HG03457 (cell line): ENCODE measurements around the gene PKNOX2.

ENCODE experiments used
- ATAC-seq: cut with Tn5 transposase; IDR thresholded peaks from one replicate; pipeline ENCODE4 v1.9.1; 2021; ENCODE audit warnings: moderate number of reproducible peaks; ENCODE audit not compliant: unreplicated experiment

Gene PKNOX2

DNA sequence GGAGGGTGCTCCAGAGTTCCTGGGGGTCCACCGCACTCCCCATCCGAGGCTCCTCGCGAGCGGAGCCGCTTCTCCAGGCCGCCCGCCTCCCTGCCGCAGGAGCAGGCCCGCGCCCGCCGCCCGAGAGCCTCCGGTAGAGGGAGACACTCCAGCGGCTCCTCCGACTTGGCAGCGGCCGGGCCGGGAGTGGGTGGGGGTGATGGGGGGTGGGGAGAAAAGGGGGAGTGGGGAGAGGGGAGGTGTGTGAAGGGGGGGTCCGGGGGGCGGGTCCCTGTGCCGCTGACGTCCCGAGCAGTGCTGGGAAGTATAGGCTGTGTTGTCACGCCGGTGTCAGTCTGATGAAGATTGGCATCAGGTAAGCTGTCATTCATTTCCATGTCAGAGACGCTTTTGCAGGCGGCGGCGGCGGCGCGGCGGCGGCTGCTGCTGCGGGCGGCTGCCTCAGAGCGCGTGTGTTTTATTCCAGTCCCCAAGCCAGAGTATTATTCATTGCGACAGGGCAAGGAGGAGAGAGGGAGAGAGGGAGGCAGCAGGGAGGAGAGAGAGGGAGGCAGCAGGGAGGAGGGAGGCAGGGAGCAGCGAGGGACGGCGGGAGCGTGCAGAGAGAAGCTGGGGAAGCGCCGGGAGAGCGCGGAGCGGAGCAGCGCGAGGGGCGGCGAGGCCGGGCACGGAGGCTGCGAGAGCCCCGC lies at the start of gene PKNOX2:
PKNOX2 (plus strand) TSS at position 330 of the 689 bp plus-strand sequence. CDS start 186,555 bp downstream, outside the sequence.
- ATAC-seq = no peak

DNA sequence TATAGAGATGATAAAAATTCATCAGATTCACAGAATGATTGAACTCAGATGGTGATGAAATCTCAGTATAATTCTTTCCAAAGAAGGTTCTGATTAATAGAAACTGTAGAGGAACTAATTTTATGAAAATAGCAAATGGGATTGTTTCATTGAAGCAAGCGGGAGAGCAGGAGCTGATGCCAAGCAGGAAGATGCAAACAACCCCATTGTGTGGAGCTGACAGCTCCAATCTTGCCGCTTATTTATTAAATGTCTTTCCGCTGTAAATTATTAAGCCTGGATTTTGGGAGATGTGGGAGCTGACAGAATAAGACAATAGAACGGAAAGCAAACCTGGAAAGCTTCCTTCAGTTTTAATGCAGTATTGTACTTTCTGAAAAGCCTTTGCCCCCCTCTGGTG lies 47.1 kb upstream of the PKNOX2 start:
- ATAC-seq = no peak

DNA sequence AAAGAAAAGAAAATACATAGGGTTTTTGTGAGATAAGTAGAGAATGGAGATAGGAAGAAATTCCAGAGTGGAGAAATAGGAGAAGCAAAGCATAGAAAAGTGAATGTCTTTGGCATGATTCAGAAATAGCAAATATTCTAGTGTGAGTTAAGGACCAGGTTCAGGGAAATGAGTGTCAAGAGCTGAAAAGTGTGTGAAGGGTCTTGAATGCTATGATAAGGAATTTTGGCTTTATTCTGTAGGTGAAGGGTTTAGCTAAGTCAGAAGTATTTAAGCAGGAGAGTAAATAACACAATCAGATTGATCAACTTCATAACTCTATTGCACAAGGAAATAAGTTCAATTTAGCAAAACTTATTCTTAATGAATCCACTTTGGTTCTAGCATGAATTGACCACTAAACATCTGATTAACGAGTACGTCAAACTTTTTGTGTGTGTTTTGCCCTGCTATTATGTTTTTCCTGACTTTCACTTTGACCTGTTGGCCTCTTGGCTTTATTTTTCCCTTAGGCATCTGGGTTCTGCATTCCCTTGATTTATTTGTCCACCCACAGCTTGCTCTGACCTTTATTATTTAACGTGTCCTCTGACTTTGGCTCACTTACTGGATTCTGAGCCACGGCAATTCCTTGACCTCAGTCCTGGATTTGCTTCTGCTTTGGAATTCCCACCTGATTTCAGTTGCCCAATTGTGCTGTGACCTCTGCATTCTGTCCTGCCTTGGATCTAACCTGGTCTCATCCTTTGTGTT lies 41.2 kb upstream of the PKNOX2 start:
- no peak for ATAC-seq

- ATAC-seq = peak; percentile 71
Measured at GRCh38 chr11:125123947-125124617, 40.5 kb upstream of the PKNOX2 start.

DNA sequence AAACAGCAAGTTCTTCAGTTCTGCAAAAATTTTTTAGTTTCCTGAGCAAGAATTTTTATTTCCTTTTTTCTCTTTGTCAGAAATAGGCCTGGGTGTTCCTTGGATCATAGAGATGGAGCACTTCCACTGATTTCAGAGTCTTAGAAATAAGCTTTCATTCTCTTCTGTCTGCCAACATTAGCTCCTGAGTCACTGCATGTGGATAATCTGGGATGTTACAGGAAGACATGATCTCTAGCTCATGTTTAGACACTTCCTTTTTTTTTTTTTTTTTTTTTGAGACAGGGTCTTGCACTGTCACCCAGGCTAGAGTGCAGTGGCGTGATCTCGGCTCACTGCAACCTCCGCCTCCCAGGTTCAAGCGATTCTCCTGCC lies 39.9 kb upstream of the PKNOX2 start:
- no peak for ATAC-seq

- ATAC-seq = no peak
Measured at GRCh38 chr11:125128450-125128849, 36.1 kb upstream of the PKNOX2 start.

DNA sequence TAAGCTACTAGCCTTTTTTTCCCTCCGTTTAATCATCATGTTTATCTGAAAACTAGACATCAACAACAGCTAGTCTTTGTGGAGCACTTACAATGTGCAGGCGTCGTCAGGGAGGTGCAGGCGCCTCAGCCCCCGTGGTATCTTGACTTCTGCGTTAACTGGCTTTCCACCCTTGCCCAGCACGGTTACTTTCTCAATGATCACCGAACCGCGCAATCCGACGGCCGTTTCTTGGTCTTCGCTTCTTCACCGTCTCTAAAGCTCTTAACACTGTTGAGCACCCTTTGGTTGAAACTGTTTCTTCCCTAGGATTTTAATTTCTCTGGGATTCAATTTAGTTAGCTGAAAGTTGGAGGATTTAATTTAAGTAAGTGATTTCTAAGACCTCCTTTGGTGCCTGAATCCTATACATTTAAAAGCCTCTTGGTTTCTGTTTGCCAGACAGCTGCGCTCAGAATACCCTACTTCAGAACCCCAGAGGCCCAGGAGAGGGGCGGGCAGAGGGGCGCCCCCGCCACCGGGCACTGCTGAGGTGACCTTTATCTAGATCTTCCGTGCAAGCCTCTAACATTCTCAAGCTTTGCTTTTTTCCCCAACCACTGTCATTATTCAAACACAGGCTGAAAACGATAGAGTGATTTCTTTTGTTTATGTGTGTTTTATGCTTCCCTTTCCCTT lies 35.1 kb upstream of the PKNOX2 start:
- ATAC-seq = no peak

GRCh38 chr11:125132071-125132470 lies 32.5 kb upstream of the PKNOX2 start:
- ATAC-seq = no peak

- ATAC-seq = no peak
Measured at GRCh38 chr11:125132596-125132995, 32.0 kb upstream of the PKNOX2 start.

- ATAC-seq = no peak
Measured at GRCh38 chr11:125136001-125136400, 28.6 kb upstream of the PKNOX2 start.

GRCh38 chr11:125138966-125139365 lies 25.6 kb upstream of the PKNOX2 start:
- no peak for ATAC-seq

- no peak for ATAC-seq
Measured at GRCh38 chr11:125139778-125140177, 24.8 kb upstream of the PKNOX2 start.

DNA sequence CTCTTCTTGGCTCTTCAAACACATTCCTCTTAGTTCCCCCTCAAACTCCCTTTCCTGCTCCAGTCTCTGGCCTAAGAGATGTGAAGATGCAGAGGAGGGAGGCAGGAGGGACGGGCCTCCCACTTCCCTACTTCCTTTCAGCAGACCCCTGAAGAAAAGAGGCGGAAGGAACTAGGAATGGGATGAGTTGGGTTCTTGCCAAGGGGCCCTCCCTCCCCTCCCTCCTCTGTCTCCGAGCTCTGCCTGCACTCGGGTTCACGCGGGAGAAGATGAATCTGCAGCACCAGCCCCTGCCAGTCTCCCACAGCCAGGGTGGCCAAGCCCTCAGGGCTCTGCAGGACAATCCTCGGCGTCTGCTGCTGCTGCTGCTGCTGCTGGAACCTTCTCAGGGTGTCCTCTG lies 24.3 kb upstream of the PKNOX2 start:
- no peak for ATAC-seq

- ATAC-seq = no peak
Measured at GRCh38 chr11:125141178-125141577, 23.4 kb upstream of the PKNOX2 start.

DNA sequence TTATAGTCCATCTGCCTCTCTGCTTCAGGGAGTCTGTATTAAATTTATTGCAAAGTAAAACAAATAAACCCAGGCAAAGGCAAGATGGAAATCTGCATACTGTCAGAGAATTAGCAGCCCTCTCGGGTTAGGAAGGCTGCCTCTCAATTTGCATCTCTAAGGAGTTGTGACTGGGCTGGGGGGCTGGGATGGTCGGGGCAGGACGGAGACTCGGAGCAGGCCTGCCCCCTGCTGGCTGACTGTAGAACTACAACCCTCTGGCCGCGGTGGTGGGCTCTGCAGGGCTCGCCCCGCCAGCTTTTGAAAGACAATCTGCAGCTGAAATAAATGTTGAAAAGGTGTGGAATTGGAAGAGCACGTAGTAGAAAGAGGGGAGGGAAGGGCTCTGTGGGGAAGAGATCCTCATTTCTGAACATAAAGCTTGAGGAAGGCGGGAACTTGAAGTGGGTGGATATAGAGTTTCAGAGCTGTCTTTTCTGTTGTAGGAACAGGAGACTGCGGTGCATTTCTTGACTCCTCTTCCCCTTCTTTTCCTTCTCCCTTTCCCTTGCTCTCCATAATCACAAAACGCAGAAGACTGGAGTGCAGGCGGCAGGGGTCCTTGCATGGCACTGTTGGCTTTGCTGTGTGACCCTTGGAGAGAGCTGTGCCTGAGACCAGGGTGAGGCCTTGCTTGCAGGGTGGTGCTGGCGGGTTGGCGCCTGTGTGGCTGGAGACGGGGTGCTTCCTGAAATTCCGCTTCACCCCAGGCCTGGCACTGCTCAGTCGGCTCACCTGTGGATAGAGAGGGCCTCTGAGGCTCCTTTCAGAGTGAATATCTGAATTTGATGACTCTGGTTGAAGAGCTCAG lies 22.6 kb upstream of the PKNOX2 start:
- no peak for ATAC-seq

DNA sequence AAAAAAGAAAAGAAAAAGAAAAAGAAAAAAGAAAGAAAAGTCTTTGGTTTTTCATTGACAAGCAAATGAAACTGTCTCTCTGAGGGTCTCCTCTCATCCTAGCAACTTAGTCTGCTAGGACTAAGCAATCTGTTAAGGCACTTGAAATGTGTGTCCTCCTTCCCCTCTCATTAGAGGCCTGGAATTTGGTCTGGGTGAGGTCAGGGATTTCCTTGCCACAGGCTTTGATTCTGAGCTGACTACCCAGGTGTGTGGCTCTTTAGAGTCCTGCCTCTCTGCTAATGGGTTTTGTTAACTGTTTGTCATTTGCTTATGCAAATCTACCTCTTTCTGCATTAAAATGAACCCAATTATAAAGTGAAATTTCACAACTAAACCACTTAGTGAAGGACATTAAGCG lies 18.3 kb upstream of the PKNOX2 start:
- no peak for ATAC-seq

GRCh38 chr11:125147280-125147679 lies 17.3 kb upstream of the PKNOX2 start:
- ATAC-seq = no peak

DNA sequence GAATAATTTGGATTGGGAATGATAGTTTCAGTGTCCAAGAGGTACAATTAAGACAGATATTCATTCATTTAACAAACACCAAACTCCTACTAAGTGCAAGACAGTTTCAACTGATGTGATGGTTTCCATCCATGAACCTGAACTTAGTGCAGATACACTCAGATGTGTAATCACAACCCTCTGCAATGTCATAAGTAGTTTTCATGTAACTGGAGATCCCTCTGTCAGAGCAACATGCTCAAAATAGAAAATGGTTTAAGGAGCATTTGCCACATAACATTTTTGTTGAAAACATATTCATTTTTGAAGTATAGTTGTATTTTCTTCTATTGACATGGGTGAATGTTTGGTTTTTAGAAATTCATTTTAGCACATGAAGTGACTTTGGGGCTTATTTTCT lies 16.5 kb upstream of the PKNOX2 start:
- no peak for ATAC-seq

DNA sequence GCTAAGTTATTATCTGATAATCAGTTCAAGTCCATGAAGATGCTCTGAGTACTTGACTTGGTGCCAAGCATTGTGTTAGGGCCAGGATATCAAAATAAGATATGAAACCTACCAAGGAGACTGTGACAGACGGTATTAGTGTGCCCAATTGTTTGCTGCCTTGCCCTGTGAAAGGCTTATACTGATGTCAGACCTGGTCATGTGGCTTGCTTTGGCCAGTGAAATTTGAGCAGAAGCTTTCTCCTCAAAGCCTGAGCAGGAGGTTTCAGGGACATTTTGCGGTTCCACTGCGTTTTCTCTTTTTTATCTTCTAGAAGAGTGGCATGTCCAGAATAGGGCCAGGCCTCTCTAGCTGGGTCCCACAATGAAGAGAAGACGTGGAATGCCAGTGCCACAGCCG lies 15.8 kb upstream of the PKNOX2 start:
- ATAC-seq = no peak

DNA sequence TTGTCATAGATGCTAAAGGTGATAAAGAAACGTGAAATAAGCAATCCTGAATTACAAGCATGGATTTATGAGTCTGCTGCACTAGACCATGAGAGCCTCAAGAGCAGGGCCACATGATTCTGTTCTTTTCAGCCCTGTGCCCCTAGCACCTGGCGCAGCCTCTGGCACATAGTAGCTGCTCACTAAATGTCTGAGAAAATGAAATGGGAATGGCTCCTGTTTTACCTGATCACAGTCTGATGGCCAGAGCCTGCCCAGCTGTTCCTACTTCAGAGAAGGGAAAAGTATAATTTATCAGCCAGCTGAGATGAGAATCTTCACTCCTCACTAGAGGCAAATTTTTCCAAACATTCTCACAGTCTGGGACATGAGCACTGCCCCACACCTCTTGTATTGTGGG lies 10.7 kb upstream of the PKNOX2 start:
- no peak for ATAC-seq
